GM23248 (cell line): ENCODE results near the gene PFKFB1. TPM values are rescaled to one million over a fixed set of nuclear protein-coding genes. Genes with fewer than 3 reads are reported as not detected.

ENCODE experiments used
- DNase-seq: peaks from one replicate; pipeline ENCODE4 v3.0.0-alpha.2; 2015
- H2AFZ ChIP-seq: fragments of 200-600 bp; sonication (generic); 2 replicates; pipeline ENCODE4 v1.6.1; 2016; ENCODE audit warnings: antibody characterized with exemption
- H3F3A ChIP-seq: fragments of 200-600 bp; sonication (generic); 2 replicates; pipeline ENCODE4 v1.6.1; 2016; ENCODE audit warnings: mild to moderate bottlenecking, antibody characterized with exemption, mixed run types; ENCODE audit not compliant: insufficient read depth
- H3K27ac ChIP-seq: fragments of 200-600 bp; sonication (generic); 2 replicates; pipeline ENCODE4 v1.5.1; 2016; ENCODE audit warnings: mild to moderate bottlenecking
- H3K27me3 ChIP-seq: fragments of 200-600 bp; sonication (generic); replicated peaks from 2 replicates; pipeline ENCODE4 v1.6.1; 2016; ENCODE audit warnings: mild to moderate bottlenecking; ENCODE audit not compliant: insufficient read depth
- H3K36me3 ChIP-seq: fragments of 200-600 bp; sonication (generic); 2 replicates; pipeline ENCODE4 v1.6.1; 2016; ENCODE audit warnings: low read depth, mild to moderate bottlenecking
- H3K4me1 ChIP-seq: fragments of 200-600 bp; sonication (generic); 2 replicates; pipeline ENCODE4 v1.6.1; 2016; ENCODE audit warnings: mild to moderate bottlenecking; ENCODE audit not compliant: insufficient read depth
- H3K4me2 ChIP-seq: fragments of 200-600 bp; sonication (generic); one replicate; pipeline ENCODE4 v1.6.1; 2016; ENCODE audit warnings: mild to moderate bottlenecking; ENCODE audit not compliant: unreplicated experiment
- H3K4me3 ChIP-seq: fragments of 200-600 bp; sonication (generic); 2 replicates; pipeline ENCODE4 v1.5.1; 2016; ENCODE audit warnings: mild to moderate bottlenecking
- H3K79me2 ChIP-seq: fragments of 200-600 bp; sonication (generic); 2 replicates; pipeline ENCODE4 v1.6.1; 2016; ENCODE audit warnings: mild to moderate bottlenecking; ENCODE audit not compliant: insufficient read depth
- H3K9ac ChIP-seq: fragments of 200-600 bp; sonication (generic); 2 replicates; pipeline ENCODE4 v1.6.1; 2016; ENCODE audit warnings: mild to moderate bottlenecking
- H3K9me2 ChIP-seq: fragments of 200-600 bp; sonication (generic); 2 replicates; pipeline ENCODE4 v1.6.1; 2016; ENCODE audit warnings: mixed run types, mild to moderate bottlenecking, moderate library complexity; ENCODE audit not compliant: insufficient read depth
- H3K9me3 ChIP-seq: fragments of 200-600 bp; sonication (generic); one replicate; pipeline ENCODE4 v1.6.1; 2017; ENCODE audit warnings: low read depth
- H4K20me1 ChIP-seq: fragments of 200-600 bp; sonication (generic); 2 replicates; pipeline ENCODE4 v1.6.0; 2016; ENCODE audit not compliant: insufficient read depth
- EZH2 ChIP-seq: fragments of 200-600 bp; sonication (generic); IDR thresholded peaks from 2 replicates; pipeline ENCODE4 v1.6.1; 2018; ENCODE audit warnings: antibody characterized with exemption, mild to moderate bottlenecking; ENCODE audit not compliant: insufficient read depth, poor library complexity, severe bottlenecking
- EZH2phosphoT487 ChIP-seq: fragments of 200-600 bp; sonication (generic); IDR thresholded peaks from 2 replicates; pipeline ENCODE4 v1.6.1; 2018; ENCODE audit warnings: antibody characterized with exemption, moderate library complexity, mild to moderate bottlenecking, low read depth; ENCODE audit not compliant: insufficient read depth
- WGBS, 2 experiments: methylation state at CpG; one replicate each; pipeline ENCODE4 v1.1.6; 2015 to 2017; ENCODE audit warnings: low lambda C conversion rate in 2 of 2, low coverage in 1 of 2; ENCODE audit errors: missing lambda C conversion rate in 2 of 2; 5-methylcytosine and 5-hydroxymethylcytosine counted together
- in situ Hi-C: fragments of 300-500 bp; cut with MboI; formaldehyde crosslinking; loops from 2 replicates; pipeline ENCODE4 v1.15.0; 2020
- polyA plus RNA-seq: library from polyadenylated mRNA; unstranded; fragments of >200 nt; fragmentation: Nextera tagmentation; extraction: Ambion mirVana; gene quantifications from 2 replicates; pipeline ENCODE4 v1.2.1, GENCODE V29; 2016
- small RNA-seq: library from RNA; depleted of rRNA; stranded (forward); fragments of <200 nt; gene quantifications from one replicate; pipeline ENCODE3, GENCODE V24; 2014; ENCODE audit warnings: low read depth, low replicate concordance
- total RNA-seq: library from RNA; depleted of rRNA; stranded (reverse); fragments of >200 nt; shearing (Covaris generic); gene quantifications from 2 replicates; pipeline ENCODE4 v1.2.3, GENCODE V29; 2014; rRNA removed

The PFKFB1 gene
- total and polyA plus RNA-seq, 2 experiments from 2014 or later: not detected

- no peak overlapping the region for H3K27ac ChIP-seq
- WGBS, 2 experiments: 17 to 18% methylated on average over 3 of the region's 3 CpGs
- no peak for TF ChIP-seq EZH2
- TF ChIP-seq EZH2phosphoT487: no peak
- H4K20me1 ChIP-seq: no peaks in the 10 kb centered on the region
- no peaks in the 10 kb centered on the region for H3K9me3 ChIP-seq
- H3K79me2 ChIP-seq: no peaks in the 10 kb centered on the region
- in situ Hi-C loops: no loop called here
- no peak overlapping the region for H3K4me2 ChIP-seq
- H3K36me3 ChIP-seq: no peaks in the 10 kb centered on the region
- no peak overlapping the region for H3K9ac ChIP-seq
- no peaks in the 10 kb centered on the region for H3F3A ChIP-seq
- H3K4me1 ChIP-seq: no peaks in the 10 kb centered on the region
- no peak overlapping the region for H2AFZ ChIP-seq
- H3K9me2 ChIP-seq: no peaks in the 10 kb centered on the region
- H3K4me3 ChIP-seq: no peak overlapping the region
- no peaks in the 10 kb centered on the region for H3K27me3 ChIP-seq
- no peak for DNase-seq
These were observed 108.2 kb downstream of the PFKFB1 start for GRCh38 chrX:54885740-54886139.

Small RNAs within 50 kb of the gene (small RNA-seq; reads per million reads assigned to genes)
- gene RF00614: not detected

Other genes starting within 250 kb of the PFKFB1 start
- gene ITIH6, start 195.9 kb downstream of the PFKFB1 start, total RNA-seq: not detected in 2 replicates
- not detected in 2 replicates for gene ITIH6, start 195.9 kb downstream of the PFKFB1 start, polyA plus RNA-seq
- 251 and 253 TPM in 2 replicates for gene MAGED2, start 186.4 kb downstream of the PFKFB1 start, total RNA-seq
- 274 and 285 TPM in 2 replicates for gene MAGED2, start 186.4 kb downstream of the PFKFB1 start, polyA plus RNA-seq
- gene TRO, start 73.4 kb downstream of the PFKFB1 start, total RNA-seq: 15.0 and 17.7 TPM in 2 replicates
- gene TRO, start 73.4 kb downstream of the PFKFB1 start, polyA plus RNA-seq: 13.6 and 16.4 TPM in 2 replicates
- 7.8 and 8.0 TPM in 2 replicates for gene APEX2, start 6.2 kb upstream of the PFKFB1 start, total RNA-seq
- 13.7 and 17.5 TPM in 2 replicates for gene APEX2, start 6.2 kb upstream of the PFKFB1 start, polyA plus RNA-seq
- gene ALAS2, start 36.8 kb upstream of the PFKFB1 start, total RNA-seq: not detected in 2 replicates
- not detected in 2 replicates for gene ALAS2, start 36.8 kb upstream of the PFKFB1 start, polyA plus RNA-seq
- not detected in 2 replicates for gene PAGE2B, start 80.8 kb upstream of the PFKFB1 start, total RNA-seq
- not detected in 2 replicates for gene PAGE2B, start 80.8 kb upstream of the PFKFB1 start, polyA plus RNA-seq
- gene PAGE2, start 94.8 kb upstream of the PFKFB1 start, total RNA-seq: not detected in 2 replicates
- gene PAGE2, start 94.8 kb upstream of the PFKFB1 start, polyA plus RNA-seq: not detected in 2 replicates
- gene PAGE5, start 226.2 kb upstream of the PFKFB1 start, total RNA-seq: not detected in 2 replicates
- not detected in 2 replicates for gene PAGE5, start 226.2 kb upstream of the PFKFB1 start, polyA plus RNA-seq